DMS 273 treated with DMSO at 0.1 percent for 48 hours (cell line): ENCODE data around the gene IRS4.

Experiments
- DNase-seq: peaks from one replicate; lab custom pipeline; 2025; lab: John Stamatoyannopoulos, UW

Gene IRS4

DNA sequence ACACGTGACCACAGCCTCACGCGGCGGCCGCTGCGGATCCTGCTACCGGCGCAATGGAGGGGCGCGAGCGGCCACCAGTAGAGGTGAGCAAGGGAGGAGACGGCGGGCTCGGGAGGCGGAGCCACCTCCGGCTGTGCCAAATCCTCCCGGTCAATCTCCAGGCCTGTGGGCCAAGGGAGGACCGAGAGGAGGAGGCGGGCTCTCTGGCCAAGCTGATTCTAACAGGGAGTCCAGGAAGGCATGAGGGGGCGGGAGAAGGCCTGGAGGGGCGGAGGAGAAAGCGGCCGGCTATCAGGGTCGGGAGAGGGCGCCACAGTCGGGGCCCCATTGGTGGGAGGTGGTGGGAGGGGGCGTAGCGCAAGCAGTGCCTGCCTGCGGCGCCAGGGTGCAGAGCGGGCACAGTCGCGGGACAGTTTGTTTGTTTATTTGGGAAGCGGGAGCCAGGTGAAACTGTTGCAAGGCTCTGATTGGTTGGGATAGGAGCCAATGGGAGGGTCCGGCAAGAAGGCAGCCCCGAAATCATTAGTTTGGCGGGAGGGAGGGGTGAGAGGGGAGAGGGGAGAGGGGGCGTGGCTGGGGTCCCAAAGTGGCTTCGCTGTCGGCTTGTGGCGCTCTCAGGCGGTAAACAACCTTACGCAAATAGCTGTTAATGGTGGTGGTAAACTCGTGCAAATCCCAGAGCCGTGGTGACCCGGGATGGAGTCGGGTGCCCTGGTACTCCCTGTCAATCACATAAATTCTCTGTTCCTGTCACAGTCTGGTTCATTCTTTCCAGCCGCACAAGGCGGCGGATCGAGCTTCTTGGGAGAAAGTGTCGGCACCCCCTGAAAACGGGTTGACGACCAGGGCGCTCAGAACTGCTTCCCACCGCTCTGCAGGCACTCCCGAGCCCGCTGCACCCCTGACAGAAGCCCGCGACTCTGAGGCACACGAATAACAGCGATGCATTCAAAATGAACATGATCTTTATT is at the start of gene IRS4:
IRS4 (minus strand) TSS at position 55 of the 971 bp plus-strand sequence.
- DNase-seq: no peak

DNA sequence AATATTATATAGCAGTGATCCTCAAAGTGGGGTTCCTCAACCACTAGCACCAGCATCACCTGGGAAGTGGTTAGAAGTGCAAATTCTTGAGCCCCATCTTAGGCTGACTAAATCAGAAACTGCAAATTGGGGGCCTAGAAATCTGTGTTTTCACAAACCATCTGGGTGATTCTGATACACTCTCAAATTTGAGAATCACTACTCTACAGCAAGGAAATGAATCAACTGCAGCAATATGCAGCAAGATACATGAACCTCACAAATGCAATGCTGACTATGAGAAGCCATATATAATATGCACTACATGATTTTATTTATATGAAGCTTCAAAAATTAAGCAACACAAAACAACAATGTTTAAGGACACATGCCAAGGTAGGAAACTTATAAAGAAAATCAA is 36.2 kb upstream of the IRS4 start:
- no peak for DNase-seq

DNA sequence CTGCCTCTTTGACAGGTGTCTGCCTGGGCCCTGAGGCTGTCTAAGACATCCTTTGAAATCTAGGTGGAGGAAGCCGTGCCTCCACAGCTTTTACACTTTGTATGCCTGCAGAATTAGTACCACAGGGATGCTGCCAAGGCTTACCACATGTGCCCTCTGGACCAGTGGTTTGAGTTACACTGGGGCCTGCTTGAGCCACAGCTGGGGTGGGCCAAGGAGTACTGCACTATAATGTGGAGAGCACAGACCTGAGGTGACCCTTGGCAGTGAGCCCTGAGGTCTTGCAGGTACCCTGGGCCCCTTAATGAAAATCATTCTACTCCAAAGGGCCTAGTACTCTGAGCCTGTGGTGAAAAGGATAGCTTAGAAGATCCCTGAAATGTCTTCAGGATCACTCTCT is 27.2 kb upstream of the IRS4 start:
- DNase-seq: no peak

DNA sequence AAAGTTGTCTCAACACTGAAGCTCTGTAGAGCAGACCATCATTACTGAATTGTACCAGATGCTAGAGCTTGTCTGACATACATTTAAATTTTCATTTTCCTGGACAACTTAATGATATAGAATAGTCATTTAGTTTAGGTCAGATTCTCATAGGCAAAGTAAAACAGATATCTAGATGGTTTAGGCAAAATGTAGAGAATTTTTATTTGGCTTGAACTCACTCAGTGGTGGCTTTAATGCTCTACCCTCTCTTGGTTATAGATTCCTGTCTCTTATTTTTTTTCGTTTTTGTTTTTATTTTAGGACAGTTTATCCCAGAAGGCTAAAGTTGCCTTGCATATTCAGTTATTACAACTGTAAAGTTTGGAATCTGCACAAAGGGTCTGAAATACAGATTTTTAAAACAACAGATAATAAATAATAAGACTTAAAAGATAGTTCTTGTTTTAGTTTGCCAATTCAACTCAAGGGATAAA is 4.0 kb upstream of the IRS4 start:
- DNase-seq: no peak

DNA sequence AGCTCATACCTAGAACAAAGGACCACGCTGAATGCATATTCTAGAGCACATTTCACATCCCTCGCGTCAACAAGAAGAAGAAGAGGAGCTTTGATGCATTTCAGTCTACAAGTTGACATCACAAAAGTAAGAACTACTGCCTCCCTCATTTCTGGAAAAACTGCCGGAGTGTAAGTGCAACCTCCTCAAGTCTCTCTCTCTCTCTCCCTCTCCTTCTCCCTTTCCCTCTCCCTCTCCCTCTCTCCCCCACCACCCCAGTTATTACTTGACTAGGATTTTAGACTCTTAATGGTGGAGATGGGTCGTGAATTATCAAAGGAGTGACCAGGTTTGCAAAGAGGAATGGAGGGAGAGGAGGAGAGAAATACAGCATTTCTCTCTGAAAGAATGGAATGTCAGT is 1.4 kb upstream of the IRS4 start:
- DNase-seq: no peak

DNA sequence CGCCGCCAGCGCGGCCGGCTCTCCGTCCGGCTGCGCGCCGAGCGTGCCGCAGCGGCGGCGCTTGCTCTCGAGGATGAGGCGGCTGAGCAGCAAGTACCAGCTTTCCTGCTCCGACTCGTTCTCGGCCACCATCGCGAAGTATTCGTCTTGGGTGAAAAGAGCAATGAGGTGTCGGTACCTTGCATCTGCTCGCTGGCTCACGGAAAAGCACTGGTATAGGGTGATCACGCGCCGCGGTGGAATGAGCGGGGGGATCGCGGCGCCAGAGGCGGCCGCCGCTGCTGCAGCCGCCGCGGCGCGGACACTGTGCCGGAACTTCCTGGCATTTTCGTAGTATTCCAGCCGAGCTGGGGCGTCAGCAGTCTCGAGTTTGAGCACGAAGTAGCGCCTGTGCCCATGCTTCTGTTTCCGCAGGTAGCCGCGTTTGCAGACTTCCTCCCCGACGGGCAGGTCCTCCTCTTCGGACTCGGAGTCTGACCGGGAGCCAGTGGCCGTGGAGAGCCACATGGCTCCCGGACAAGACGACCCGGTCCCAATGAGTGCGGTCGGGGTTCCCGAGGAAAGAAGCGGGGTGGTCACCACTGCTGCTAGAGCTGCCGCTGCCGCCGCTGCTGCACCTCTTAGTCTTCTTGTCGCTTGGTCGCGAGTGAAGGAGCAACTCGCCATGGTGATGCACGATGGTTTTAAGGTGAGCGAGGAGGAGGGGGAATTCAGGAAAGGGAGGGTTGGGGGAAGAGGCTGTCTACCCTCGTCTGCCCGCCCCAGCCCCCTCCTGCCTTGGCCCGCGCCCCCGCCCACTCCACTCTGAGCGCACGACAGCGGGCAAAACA is 469 bp downstream of the IRS4 start:
- no peak for DNase-seq

DNA sequence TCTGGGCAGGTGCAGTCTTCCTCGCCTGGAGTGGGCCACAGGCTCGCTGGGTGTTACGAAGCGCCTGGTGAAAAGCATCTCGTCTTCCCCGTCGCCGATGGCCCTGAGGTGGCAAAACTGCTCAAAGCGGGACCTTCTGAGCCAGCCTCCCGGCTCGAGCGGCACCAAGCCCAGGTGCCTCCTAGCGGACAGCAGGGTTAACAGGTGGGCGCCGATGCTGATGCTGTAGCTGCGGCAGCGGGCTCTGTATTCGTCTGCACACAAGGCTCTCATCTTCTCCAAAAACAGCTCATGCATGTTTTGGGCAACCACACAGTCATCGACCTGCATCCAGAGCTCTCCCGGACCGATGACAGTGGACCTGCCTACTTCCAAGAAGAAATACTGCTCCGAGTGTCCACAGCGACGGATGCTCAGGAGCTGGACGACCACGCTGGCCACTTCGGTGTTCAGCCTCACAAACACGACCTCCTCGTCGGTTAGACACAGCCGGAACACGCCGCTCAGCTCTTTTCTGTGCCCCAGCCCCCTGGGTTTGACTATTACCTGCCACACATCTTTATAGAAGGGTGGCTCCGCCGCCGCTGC is 1.2 kb downstream of the IRS4 start:
- no peak for DNase-seq

DNA sequence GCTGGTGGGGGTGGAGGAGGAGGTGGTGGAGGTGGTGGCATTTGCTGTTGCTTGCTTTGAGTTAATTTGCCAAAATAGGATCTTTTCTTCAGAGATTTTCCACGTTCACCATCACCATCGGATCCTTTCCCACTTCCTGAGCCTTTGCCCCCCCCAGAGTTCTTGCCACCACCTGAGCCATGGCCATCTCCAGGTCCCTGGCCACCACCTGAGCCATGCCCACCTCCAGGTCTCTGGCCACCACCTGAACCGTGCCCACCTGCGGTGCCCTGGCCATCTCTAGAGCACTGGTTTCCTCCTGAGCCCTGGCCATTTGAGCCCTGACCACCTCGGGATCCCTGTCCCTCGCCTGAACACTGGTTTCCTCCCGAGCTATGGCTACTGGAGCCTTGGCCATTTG is 1.9 kb downstream of the IRS4 start:
- DNase-seq: no peak

DNA sequence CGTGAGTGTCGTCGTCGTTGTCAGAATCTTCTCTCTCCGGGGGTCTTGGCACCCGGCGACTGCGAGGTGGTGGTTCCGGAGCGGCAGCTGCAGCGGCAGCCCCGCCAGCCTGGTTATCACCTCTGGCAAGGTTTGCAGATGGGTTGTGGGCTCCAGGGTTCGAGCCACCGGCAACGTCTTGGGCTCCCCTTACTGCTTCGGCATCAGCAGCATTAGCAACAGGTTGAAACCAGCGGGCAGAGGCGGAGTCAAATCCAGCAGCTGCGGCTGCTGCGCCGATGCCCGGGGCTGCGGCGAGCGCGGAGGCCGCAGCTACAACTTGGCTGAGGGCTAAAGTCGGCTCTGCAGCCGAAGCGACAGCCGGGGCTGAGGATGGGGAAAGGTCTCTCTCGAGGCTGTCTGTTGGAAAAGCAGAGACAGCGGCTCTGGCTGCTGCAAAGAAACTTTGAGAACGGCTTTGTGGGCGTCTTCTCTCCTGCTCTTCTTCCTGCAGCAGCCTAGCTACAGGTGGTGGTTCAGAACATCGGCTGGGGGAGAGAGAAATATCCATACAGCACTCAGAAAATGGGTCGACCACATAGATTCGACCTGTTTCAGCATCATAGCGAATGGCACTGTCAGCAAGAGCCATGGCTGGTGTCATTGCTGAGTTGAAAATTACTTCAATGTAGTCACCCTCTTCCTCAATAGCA is 3.6 kb downstream of the IRS4 start:
- DNase-seq: no peak

DNA sequence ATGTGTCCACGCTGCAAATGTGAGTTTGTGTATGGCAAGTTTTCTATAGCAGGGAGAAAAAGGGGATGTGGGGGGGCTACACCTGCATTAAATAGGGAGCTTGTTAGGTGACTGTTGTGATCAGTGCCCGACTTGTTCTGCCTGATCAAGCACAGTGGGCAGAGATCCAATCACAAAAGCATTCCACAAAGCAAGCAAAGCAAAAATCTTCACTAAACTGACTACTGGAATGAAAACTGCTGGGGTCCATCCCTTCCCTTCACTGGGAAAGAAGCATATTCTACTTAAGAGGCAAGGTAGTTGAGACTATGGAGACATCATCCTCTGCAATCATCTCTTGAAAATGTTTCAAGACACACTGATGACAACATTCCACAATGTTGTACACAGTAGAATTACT is 5.2 kb downstream of the IRS4 start:
- no peak for DNase-seq

DNA sequence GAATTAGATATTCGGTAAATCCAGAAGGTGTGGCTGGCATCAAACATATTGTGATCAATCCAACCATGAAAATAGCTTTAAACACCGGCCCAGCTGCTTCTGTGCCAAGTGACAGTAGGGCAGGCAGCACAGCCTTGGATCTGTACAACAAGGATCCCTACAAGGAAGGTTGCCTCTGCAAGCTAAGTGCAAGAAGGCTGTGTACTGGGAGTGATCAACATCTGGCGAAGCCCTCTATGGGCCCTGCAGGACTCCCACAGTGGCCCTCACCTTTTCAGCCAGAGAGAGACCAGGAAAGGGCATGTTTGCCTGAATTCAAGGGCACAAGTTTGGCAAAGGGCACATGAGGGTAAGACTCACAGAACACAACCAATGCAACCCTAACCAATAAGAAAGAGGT is 9.6 kb downstream of the IRS4 start:
- no peak for DNase-seq

DNA sequence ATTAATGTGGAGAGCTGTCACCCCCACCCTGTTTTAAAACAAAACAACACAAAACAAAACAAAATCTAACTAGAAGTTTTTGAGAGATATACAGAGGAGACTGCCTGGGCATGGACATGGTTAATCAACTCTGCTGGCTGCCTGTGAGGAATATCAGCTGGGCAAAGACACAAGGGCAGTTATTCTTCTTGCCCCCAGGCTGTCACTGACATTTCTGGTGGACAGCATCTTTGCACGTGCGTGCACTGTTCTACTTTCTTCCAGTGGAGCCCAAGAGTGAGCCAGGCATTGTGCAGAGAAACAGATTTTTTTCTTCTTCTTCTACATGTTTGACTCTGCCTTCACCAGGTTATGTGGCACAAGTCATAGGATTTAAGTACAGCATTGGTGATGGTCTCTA is 13.8 kb downstream of the IRS4 start:
- DNase-seq: no peak

DNA sequence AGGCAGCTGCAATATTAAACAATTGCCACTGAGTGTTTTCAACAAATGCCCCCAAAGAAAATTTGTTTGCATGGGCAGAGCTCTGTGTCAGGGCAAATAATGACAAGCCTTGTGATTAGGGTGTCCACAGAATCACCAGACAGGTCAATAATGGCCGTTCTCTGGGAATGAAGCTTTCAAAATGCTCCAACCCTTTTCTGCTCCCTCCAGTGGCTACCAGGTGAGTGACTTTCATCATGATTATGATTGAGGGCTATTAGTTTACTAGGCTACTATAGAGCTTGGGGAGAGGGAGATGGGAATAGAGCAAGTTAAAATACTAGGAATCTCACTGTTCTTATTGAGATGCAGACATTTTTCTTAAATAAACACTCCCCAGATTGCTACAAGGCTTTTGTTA is 23.5 kb downstream of the IRS4 start:
- DNase-seq: no peak

DNA sequence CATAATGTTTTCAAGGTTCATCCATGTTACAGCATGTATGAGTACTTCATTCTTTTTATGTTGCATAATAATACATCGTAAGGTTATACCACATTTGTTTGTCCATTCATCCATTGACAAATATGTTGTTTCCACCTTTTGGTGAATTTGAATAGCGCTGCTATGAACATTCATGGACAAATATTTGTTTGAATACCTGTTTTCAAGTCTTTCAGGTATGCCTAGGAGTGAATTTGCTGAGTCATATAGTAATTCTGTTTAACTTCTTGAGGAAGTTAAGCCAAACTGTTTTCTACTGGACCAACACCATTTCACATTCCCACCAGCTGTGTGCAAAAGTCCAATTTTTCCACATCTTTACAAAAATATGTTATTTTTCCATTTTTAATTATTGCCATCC is 31.5 kb downstream of the IRS4 start:
- no peak for DNase-seq

DNA sequence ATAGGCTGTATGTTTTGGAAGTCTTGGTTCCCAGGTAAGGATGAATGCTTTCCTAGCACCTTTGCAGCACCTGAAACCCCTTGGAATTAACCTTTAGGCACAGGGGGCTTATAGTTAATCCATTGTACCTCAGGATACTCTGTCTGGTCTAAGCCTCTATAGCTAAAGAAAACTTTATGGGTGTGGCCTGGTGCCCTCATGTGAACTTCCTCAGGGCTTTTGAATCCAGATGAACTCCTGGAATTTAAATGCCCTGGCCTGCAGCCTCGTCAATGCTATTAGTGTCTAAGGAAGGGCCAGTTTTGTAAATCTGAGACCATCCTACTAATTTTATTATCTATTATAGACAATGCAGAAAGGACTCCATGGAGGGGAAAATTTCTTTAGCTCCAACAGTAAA is 33.8 kb downstream of the IRS4 start:
- no peak for DNase-seq

DNA sequence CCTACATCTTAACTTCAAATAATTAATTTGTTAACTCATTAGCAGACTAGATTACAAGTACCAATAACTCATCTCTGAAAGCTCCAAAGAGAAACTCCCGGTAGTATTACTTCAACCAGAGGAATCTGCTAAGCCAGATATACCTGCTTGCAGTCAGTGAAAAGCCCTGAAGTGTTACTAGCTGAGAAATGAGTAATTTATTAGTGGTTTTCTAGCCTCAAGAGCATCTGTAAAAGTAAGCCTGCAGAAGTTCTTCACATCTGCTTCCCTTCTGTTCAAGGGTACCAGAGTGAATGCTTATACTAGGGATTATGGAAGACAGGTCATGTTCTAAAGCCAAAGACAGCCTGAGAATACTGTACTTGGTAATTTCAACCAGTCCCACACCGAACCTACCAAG is 34.7 kb downstream of the IRS4 start:
- no peak for DNase-seq

DNA sequence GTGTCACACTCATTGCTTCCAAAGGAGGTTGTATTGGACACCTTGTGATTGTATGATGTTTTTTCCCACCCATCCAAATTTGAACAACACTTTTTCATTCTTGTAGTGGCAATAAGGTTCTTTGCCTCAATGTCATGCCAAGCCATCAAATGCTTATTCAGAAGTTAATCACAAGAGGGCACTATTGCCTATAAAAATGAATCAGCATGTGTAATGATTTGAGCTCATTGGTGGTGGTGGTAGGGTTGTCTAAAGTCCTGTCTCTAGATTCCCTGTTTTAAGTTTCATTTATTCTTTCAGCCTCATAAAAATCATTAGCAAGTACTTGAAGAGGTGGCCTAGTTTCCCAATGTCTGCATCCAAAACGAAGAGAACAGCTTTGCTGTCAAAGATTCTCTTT is 37.0 kb downstream of the IRS4 start:
- DNase-seq: no peak

DNA sequence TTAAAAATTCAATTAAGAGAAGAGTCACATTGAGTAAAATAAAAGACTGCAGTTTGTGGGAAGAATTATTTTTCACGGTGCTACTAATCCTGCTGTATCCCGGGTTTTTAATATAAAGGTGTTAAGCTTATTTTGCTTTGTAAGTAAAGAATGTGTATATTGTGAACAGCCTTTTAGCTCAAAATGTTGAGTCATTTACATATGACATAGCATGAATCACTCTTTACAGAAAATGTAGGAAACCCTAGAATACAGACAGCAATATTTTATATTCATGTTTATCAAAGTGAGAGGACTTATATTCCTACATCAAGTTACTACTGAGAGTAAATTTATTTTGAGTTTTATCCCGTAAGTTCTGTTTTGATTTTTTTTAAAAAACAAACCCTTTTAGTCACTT is 39.7 kb downstream of the IRS4 start:
- DNase-seq: no peak
